HG02852 (cell line): ENCODE measurements around the gene EYA4.

Source experiments
- ATAC-seq: cut with Tn5 transposase; IDR thresholded peaks from one replicate; pipeline ENCODE4 v1.9.1; 2021; ENCODE audit warnings: mild to moderate bottlenecking, moderate library complexity; ENCODE audit not compliant: unreplicated experiment

EYA4 gene

DNA sequence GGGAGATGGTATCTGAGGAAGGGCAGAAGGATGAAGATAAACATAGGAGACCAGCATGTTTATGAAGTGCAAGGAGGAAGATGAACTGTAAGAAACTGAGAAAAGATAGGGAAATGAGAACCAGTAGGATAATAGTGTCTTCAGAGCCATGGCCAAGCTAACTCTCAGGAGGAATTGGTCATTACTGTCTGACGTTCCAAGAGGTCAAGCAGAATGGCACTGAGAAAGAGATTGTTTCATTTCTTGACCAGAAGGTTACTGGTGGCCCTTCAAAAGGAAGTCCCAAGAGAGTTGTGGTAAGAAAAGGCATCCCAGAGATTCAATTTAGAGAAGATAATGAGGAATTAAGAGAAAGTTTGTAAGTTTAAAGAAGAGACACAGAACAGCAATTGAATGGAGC is 47.5 kb downstream of the EYA4 start:
- ATAC-seq, result no peak

DNA sequence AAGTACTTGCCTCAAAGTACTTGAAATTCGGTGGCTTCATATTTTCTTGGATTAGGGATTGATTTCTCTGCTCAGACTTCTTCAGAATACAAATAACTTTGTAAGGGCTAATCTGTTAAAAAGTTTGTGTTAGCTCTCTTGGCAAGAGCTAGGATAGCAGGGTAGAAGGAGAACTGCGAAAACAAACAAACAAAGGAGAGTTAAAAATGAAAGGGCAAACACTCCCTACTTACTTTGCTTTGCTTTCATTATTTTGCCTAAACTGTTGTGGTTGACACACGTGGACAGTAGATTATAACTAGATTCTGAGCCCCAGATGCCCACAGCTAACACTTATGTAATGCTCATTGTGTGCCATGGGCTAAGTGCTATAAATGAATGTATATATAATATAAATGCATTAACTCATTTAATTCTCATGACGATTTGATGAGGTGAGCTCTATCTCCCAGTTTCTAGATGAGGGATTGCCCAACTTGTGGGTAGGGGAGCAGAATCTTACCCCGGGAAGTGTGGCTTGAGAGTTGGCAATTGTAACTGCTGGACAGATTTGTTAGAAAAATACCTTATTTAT is 48.7 kb downstream of the EYA4 start:
- no peak for ATAC-seq

GRCh38 chr6:133290930-133291329 is 49.8 kb downstream of the EYA4 start:
- no peak for ATAC-seq

DNA sequence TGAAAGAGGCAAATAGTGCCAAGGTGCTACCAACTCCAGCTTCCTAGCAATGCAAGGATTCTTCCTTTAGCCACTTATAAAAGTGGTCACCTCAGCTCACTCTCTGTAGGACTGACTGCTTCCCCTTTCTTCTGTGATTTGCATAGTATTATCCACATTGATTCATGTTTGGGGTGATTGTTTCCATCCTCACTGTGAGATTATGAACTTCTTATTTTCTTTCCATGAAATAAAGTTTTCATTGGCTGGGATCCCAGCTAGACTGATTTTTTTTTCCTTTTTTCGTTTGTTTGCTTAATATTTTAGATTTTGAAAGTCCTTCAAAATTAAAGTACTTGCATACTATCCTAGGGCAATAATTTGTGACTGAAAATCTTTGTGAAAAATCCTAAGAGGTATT is 50.5 kb downstream of the EYA4 start:
- ATAC-seq, result no peak

GRCh38 chr6:133297657-133298056 is 56.5 kb downstream of the EYA4 start:
- ATAC-seq, result no peak

DNA sequence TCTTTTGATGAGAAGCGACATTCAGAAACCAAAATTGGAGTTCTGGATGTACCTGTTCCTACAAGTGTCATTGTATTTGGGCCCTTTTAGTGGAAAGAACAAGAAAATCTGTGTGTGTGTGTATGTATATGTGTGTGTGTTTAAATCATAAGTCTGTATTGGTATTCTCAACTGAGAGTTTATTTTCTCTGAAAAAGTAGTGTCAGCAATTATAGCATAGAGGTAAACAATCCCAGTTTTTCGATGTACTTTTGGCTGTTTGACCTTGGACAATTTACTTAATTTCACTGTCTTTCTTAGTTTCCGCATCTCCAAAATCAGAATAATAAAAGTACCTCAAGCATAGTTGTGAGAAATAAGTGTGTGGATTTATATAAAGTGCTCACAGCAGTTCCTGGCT is 57.2 kb downstream of the EYA4 start:
- ATAC-seq, result no peak

- no peak for ATAC-seq
These were observed 57.6 kb downstream of the EYA4 start for GRCh38 chr6:133298801-133299200.

DNA sequence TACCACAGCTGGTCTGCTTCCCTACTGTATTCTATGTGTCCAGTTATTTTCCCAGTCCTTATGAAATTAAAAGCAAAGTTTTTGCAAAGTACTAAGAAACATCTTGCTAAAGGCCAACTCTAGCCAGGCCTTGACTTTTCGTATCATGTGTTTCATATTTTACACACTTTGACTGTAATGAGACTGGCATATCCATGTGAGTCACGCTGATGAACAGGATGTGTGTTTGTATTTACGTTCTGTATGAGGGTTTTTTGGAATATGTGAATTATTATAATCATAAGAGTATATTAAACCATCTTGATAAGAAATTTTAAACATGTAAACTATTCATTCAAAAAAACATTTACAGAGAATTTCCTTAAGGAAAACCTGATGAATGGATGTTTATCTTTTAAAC is 59.7 kb downstream of the EYA4 start:
- ATAC-seq, result no peak

GRCh38 chr6:133301835-133302234 is 60.7 kb downstream of the EYA4 start:
- no peak for ATAC-seq

GRCh38 chr6:133306931-133307330 is 65.8 kb downstream of the EYA4 start:
- ATAC-seq, result no peak

DNA sequence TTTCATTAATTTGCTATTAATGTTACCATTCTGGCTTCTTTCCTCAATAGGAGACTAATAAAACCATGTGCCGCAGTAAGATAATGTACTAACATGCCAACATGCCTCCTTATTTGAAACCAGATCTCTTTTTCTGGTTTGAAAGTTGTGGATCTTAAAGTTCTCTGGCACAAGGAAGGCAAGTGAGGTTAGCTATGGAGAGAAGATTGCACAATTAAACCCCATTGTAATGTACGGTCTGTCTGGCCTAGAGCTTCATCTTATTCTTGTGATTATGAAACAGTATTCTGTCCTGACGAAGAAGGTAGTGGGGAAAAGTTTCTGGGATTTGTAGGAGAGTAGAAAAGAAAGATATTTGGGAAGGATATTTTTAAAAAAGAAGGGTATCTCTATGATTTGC is 68.4 kb downstream of the EYA4 start:
- ATAC-seq, result no peak

DNA sequence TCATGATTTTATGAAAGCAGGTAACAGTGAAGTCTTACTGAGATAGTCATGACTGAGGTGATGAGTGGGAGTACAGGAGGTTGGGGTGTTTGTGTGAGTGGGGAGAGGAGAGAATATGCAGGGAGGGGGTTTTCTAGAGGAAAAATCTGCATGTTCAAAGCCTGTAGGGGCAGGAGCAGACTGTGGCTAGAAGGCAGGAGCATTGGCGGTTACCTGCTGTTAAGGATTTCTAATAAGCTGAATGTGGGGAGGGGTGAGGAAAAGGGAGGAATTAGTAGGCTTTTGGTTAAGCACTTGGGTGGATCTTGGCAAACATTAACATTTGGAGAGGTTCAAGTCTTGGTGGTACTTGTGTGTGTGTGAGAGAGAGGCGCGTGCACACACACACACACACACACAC is 70.8 kb downstream of the EYA4 start:
- no peak for ATAC-seq

DNA sequence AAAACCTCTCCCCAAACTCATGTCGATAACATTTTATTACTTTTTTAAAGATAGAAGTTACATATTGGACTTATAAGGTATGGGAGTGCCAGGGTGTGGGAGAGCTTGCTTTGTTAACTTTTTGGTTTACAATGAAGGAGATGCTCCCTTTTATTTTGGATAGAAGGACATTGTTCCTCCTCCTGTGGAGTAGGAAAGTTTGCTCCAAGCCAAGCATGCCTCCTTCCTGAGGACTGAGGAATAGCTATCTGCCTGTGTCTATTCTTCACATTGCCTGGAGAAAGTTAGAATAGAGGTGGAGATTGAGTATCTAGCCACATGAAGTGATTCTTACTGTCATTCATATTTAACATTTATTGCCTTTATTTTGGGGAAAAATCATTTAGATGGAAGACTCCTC is 71.9 kb downstream of the EYA4 start:
- no peak for ATAC-seq

DNA sequence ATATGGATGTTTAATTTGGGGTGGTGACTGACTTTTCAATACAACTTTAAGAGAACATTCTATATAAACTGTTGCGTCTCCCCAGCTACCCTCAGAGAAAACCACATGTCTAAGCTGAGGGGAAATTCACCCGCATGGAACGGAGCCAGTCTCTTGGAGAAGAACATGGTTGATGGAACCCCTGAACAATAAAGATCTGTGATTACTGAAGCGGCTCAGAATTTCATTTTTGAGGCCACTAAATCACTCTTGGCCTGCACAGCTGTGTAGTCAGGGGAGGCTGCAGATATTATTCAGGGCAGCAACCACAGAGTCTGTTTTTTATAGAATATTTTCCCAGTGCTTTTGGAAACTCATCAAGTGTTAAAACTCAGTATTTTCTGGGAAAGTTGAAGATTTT is 73.8 kb downstream of the EYA4 start:
- ATAC-seq, result no peak

DNA sequence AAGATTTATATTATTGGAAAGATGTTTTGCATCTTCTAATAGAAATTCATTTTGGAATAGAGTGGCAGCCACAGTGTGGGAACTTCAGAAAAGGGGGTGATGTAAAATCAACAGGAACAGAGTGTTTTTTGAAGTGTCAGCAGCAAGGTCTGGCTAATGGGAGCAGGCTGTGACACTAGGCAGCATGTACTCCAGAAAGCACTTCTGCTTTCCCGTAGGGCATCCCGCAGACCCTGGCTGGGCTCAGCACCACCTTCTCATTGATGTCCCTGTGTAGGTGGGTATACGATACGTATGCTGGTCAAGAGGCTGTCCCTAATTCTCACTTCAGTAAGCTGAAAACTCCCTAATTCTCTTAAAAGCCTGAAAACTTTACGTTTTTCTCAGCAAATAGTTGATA is 74.7 kb downstream of the EYA4 start:
- ATAC-seq, result no peak

GRCh38 chr6:133317704-133318103 is 76.5 kb downstream of the EYA4 start:
- ATAC-seq, result no peak

- no peak for ATAC-seq
These were observed 85.4 kb downstream of the EYA4 start for GRCh38 chr6:133326584-133326983.

GRCh38 chr6:133333852-133334251 is 92.7 kb downstream of the EYA4 start:
- no peak for ATAC-seq

DNA sequence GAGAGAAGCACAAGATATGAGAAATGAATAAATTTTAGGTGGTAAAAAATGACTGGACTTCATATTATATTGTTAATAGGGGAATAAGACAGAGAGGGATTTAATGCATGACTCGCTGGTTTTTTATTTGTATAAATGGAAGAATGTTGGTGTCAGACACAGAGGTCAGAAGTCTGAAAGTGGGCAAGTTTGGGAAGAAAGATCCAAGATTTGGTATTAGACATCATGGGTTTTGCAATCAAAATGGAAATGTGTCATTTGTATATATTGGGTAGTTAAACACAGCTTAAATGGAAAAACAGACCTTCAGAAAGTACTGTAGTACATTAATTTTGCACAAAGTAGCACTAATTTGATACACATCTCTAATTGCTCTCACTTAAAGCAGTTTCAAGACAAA is 96.2 kb downstream of the EYA4 start:
- ATAC-seq, result no peak

GRCh38 chr6:133339543-133340384 is 98.6 kb downstream of the EYA4 start:
- ATAC-seq, result no peak

- ATAC-seq, result no peak
These were observed 99.4 kb downstream of the EYA4 start for GRCh38 chr6:133340557-133340956.

DNA sequence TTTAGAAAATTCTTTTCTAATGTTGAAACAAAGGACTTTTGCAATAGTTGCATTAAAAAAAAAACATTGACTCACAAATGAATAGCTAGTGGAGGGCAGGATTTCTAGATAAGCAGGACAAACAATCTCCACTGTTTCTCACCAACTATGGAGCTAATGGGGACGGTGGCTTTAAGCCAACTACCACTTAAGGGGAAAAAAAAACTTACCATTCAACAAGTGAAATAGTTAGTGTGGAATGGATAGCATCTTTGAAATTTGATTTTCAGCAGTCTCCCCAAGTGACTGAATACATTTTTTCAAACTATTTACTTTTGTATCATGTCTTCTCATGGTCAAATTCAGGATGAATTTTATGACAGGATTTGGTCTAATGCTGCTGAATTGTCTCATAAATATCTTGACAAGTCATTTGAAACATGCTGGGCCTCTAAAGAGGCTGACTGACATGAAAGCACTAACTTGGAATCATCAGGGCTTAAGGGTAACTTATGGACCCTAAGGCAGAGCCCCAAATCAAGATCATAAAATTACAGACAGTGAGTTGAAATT is 100.5 kb downstream of the EYA4 start:
- no peak for ATAC-seq
